Nephron progenitor cell (in vitro differentiated cells): ENCODE measurements around the gene EFNA5.

Experiments used
- DNase-seq: peaks from one replicate; pipeline ENCODE4 v3.0.0; 2021
- H3K27ac Mint-ChIP-seq: 2 replicates; pipeline ENCODE4 v1.8.0; 2021; ENCODE audit warnings: mild to moderate bottlenecking, moderate library complexity, mixed read lengths
- H3K27me3 Mint-ChIP-seq: 2 replicates; pipeline ENCODE4 v1.8.0; 2021; ENCODE audit warnings: mild to moderate bottlenecking, low read depth, mixed read lengths; ENCODE audit not compliant: poor library complexity
- H3K36me3 Mint-ChIP-seq: 2 replicates; pipeline ENCODE4 v1.8.0; 2021; ENCODE audit warnings: low read depth, mixed read lengths
- H3K4me1 Mint-ChIP-seq: 2 replicates; pipeline ENCODE4 v1.8.0; 2021; ENCODE audit warnings: mixed read lengths
- H3K4me3 Mint-ChIP-seq: 2 replicates; pipeline ENCODE4 v1.8.0; 2021; ENCODE audit warnings: mild to moderate bottlenecking, moderate library complexity, mixed read lengths
- H3K9me3 Mint-ChIP-seq: 2 replicates; pipeline ENCODE4 v1.8.0; 2021; ENCODE audit warnings: mild to moderate bottlenecking, moderate library complexity, mixed read lengths
- TF ChIP-seq, protein P1 (sequence below): fragments of 200-600 bp; sonication (generic); IDR thresholded peaks from 2 replicates; pipeline ENCODE4 v1.5.0; 2021; ENCODE audit warnings: antibody characterized with exemption

Gene EFNA5

DNA sequence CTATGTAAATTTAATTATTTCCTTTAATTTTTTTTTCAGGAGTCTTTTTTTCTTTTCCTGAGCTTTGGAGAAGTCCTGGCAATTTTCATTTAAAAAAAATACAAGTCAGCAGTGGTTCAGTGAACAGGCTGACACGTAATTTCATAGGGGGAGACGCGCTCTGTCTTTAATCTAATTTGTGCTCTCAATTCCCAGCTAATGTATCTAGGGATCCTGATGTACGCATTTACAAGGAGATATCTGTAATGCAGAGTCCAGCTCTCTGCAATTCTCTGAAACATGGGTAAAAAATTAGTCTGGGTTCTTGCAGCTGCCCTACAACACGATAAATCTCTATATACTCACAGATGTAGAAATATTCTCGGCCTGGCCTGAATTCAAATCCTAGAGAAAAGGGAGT, 243.9 kb downstream of the EFNA5 start:
- Mint-ChIP-seq H3K4me1 (peaks cover 7% of the 10 kb centered on the region), H3K4me3 (no peak overlapping the region), H3K36me3 (peaks cover 7% of the 10 kb centered on the region), H3K9me3 (no peaks in the 10 kb centered on the region), H3K27me3 (no peaks in the 10 kb centered on the region), H3K27ac (no peak overlapping the region)
- DNase-seq: no peak
- TF ChIP-seq, protein P1, sequence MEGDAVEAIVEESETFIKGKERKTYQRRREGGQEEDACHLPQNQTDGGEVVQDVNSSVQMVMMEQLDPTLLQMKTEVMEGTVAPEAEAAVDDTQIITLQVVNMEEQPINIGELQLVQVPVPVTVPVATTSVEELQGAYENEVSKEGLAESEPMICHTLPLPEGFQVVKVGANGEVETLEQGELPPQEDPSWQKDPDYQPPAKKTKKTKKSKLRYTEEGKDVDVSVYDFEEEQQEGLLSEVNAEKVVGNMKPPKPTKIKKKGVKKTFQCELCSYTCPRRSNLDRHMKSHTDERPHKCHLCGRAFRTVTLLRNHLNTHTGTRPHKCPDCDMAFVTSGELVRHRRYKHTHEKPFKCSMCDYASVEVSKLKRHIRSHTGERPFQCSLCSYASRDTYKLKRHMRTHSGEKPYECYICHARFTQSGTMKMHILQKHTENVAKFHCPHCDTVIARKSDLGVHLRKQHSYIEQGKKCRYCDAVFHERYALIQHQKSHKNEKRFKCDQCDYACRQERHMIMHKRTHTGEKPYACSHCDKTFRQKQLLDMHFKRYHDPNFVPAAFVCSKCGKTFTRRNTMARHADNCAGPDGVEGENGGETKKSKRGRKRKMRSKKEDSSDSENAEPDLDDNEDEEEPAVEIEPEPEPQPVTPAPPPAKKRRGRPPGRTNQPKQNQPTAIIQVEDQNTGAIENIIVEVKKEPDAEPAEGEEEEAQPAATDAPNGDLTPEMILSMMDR: no peak

DNA sequence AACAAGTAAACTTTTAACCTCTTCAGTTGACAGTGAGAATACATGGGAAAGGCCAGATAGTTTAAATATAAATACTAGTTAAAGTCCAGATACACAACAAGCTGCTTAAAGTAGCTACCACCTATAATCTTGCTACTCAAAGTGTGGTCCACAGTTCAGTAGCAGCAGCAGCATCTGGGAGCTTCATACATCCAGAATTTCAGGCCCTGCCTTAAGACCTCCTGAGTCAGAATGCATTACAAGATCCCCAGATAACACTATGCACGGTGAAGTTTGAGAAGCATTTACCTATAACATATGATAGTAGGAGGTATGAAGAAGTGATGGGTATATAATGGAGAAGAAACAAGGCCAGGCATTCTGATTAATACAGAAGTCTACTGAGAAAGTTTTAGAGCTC, 244.5 kb downstream of the EFNA5 start:
- Mint-ChIP-seq H3K36me3 (peaks cover 7% of the 10 kb centered on the region), H3K4me3 (no peak overlapping the region), H3K27me3 (no peaks in the 10 kb centered on the region), H3K4me1 (peaks cover 7% of the 10 kb centered on the region), H3K27ac (no peak overlapping the region), H3K9me3 (no peaks in the 10 kb centered on the region)
- TF ChIP-seq, protein P1: no peak
- no peak for DNase-seq

DNA sequence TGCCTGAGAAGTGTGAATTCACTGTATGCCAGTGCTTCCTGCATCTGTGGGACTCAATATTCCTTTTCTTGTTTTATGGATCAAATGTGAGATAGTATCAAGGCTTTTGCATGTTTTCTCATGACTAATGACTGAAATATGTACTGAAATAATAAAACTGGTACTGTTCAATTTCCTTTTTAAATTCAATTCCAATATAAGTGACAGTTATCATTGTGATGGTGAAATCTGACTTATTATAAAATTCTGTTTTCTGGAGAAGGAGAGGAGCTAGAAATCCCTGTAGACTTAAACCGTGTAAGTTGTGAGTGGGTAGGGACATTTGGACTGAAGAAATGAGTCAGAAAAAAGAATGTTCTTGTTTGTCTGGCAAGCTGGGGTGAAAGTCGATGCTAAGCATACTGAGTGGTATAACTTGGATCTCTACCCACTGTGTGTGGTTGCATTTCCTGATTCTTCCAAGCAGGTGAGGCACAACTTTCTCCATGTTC, 245.2 kb downstream of the EFNA5 start:
- peaks cover 7% of the 10 kb centered on the region for H3K36me3 Mint-ChIP-seq
- no peak overlapping the region for H3K4me3 Mint-ChIP-seq
- no peak for DNase-seq

DNA sequence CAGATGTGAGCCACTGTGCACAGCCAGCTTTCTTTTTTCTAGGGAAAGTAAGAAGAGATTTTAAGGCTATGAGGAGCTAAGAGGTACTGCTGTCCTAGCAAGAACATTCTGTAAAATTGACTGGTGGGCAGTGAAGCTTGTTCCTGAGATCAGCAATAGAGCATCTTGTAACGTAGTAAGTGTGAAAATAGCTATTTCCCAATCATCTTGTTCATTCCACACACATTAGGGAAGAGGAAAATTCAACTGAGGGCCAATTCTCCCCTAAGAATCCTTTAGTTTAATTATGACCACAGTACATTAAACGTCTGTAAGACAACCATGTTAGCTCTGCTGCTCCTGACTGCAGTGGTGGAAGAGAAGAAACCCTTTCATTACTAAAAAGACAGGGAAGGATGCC, 246.2 kb downstream of the EFNA5 start:
- Mint-ChIP-seq H3K4me1 (peaks cover 7% of the 10 kb centered on the region), H3K27ac (no peak overlapping the region), H3K36me3 (peaks cover 7% of the 10 kb centered on the region), H3K9me3 (no peaks in the 10 kb centered on the region), H3K4me3 (no peak overlapping the region), H3K27me3 (no peaks in the 10 kb centered on the region)
- no peak for DNase-seq
- TF ChIP-seq, protein P1: no peak

More for the DNA sequence above, 245.2 kb downstream of the EFNA5 start:
- no peaks in the 10 kb centered on the region for H3K27me3 Mint-ChIP-seq
- H3K27ac Mint-ChIP-seq: no peak overlapping the region
- TF ChIP-seq, protein P1: no peak
- H3K9me3 Mint-ChIP-seq: no peaks in the 10 kb centered on the region
- peaks cover 7% of the 10 kb centered on the region for H3K4me1 Mint-ChIP-seq

DNA sequence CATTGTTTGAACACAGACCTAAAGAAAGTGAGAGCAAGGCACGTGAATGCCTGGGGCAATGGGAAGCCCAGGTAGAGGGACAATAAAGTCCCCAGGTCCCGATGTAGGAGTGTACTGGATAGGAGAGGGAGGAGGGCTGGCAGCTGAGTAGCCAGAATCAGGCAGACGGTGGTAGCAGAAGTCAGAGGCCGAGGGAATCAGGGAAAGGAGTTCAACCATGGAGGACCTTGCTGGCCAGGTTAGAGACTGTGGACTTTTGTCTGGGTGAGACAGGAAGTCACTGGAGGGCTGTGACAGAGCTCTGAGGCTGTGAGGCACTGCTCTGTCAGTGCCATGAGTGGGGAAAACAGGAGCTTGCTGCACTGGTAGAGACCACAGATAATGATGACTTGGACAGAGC, 248.2 kb downstream of the EFNA5 start:
- TF ChIP-seq, protein P1: no peak
- no peaks in the 10 kb centered on the region for H3K9me3 Mint-ChIP-seq
- H3K4me3 Mint-ChIP-seq: no peak overlapping the region
- peak overlapping the region; percentile 91 for H3K27ac Mint-ChIP-seq
- peak; percentile 2 for DNase-seq
- peaks cover 7% of the 10 kb centered on the region for H3K4me1 Mint-ChIP-seq
- peaks cover 7% of the 10 kb centered on the region for H3K36me3 Mint-ChIP-seq
- no peaks in the 10 kb centered on the region for H3K27me3 Mint-ChIP-seq

DNA sequence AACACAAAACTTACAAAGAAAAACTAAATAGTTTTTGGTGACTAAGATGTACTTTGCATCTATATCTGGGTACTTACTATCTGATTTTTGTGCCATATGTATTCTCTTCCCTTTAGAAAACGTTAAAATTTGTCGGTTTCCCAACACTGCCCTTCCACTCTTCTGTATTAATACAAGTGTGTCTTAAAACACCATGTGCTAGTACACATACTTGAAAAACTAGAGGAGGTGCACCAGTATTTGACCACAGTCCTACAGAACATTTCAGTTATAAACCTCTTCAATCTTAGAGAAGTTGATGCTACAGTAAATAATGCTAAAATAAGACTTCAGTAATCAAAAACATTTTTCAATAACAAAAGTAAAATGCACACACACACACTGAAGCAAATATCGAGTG, 251.2 kb downstream of the EFNA5 start:
- Mint-ChIP-seq H3K4me3 (no peak overlapping the region), H3K27me3 (no peaks in the 10 kb centered on the region), H3K4me1 (peaks cover 7% of the 10 kb centered on the region), H3K27ac (no peak overlapping the region), H3K36me3 (no peaks in the 10 kb centered on the region), H3K9me3 (no peaks in the 10 kb centered on the region)
- DNase-seq: no peak
- TF ChIP-seq, protein P1: no peak
